ENCODE results near the gene TBC1D1.

DNA sequence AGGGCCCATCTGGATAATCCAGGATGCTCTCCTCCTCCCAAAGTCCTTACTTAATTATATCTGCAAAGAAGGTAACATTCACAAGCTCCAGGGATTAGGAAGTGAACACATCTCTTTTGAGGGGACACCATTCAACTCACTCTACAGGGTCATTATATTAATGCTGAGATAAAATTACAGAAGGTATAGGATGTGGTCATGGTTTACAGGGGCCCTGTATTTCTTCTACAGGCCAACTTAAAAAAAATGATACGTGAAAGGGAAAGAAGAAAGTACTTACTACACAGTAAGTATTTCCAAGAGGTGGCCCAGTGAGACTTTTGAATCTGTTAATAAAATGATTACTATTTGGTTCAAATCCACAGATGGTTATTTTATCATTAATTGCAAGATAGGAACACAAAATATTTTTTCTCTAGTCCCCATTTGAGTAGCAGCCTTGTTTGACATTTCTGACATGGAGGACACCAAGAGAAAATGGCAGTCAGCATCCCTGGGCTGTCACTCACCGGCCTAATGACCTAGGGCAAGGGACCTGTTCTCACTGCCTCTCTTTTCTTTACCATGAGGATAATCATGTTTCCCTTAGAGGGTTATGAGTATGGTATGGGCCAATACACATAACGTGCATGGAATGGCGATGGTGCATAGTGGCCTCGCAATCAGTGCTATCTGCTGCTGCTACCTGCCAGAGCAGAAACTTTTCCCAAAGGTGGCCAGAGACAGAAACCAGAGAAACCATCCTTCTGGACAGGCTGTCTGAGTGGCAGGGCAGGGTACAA is 209.8 kb downstream of the TBC1D1 start:
- TF ChIP-seq CTCF (IDR thresholded peaks at IDR 0.05; ENCODE audit: control extremely low read depth in 1 of 3, insufficient read depth in 1 of 3, low read depth in 1 of 3, low read length in 3 of 3) = no peak
- no peak for TF ChIP-seq TAF1 (IDR thresholded peaks at IDR 0.05; ENCODE audit: low read depth, low read length)
- TF ChIP-seq, protein P1, sequence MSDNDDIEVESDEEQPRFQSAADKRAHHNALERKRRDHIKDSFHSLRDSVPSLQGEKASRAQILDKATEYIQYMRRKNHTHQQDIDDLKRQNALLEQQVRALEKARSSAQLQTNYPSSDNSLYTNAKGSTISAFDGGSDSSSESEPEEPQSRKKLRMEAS (IDR thresholded peaks at IDR 0.05) = no peak
- no peak for TF ChIP-seq EP300 (IDR thresholded peaks at IDR 0.05; ENCODE audit: borderline replicate concordance in 1 of 2, low read depth in 2 of 2, low read length in 2 of 2)
- no peak for TF ChIP-seq ZNF274 (IDR thresholded peaks at IDR 0.05; ENCODE audit: borderline replicate concordance, extremely low read depth, low read length)
- no peak for TF ChIP-seq ATF3 (IDR thresholded peaks at IDR 0.05; ENCODE audit: insufficient read depth, low read depth, low read length)
- no peak for TF ChIP-seq POLR2A (IDR thresholded peaks at IDR 0.05; ENCODE audit: control extremely low read depth in 1 of 2, low read depth in 2 of 2, low read length in 2 of 2)
- TF ChIP-seq EZH2 (IDR thresholded peaks at IDR 0.05; ENCODE audit: low read depth, low read length, severe bottlenecking) = no peak
- no peak for TF ChIP-seq SIX5 (IDR thresholded peaks at IDR 0.05; ENCODE audit: low read depth, low read length)
- TF ChIP-seq POLR2AphosphoS5 (IDR thresholded peaks at IDR 0.05; ENCODE audit: low read depth, low read length) = no peak
- TF ChIP-seq CBX8 (IDR thresholded peaks at IDR 0.05; ENCODE audit: borderline replicate concordance, low read depth, low read length) = no peak
- no peak for TF ChIP-seq CREB1 (IDR thresholded peaks at IDR 0.05)
- TF ChIP-seq RFX5 (IDR thresholded peaks at IDR 0.05; ENCODE audit: borderline replicate concordance, low read depth, low read length) = no peak
